Measurements from ENCODE around the gene ATP2B2.
"Not testable (repeated sequence)": the region's sequence is repeated elsewhere in the genome, so short reads cannot be mapped to it uniquely, and the experiment has no call there.

Gene ATP2B2

GRCh38 chr3:10321630-10322351, 183.6 kb downstream of the ATP2B2 start:
- DNase-seq (ENCODE audit: low spot score) = no peak

GRCh38 chr3:10320320-10320677, 185.1 kb downstream of the ATP2B2 start:
- DNase-seq (ENCODE audit: low spot score) = no peak

GRCh38 chr3:10319804-10320203, 185.6 kb downstream of the ATP2B2 start:
- no peak for DNase-seq (ENCODE audit: low spot score)

GRCh38 chr3:10319251-10319650, 186.1 kb downstream of the ATP2B2 start:
- no peak for DNase-seq (ENCODE audit: low spot score)

- DNase-seq (ENCODE audit: low spot score) = no peak
These were observed 187.4 kb downstream of the ATP2B2 start for GRCh38 chr3:10317961-10318350.

- no peak for DNase-seq (ENCODE audit: low spot score)
These were observed 187.9 kb downstream of the ATP2B2 start for GRCh38 chr3:10317311-10317960.

GRCh38 chr3:10315771-10316344, 189.5 kb downstream of the ATP2B2 start:
- no peak for DNase-seq (ENCODE audit: low spot score)

- DNase-seq (ENCODE audit: low spot score) = no peak
These were observed 190.3 kb downstream of the ATP2B2 start for GRCh38 chr3:10315101-10315500.

GRCh38 chr3:10312861-10313260, 192.5 kb downstream of the ATP2B2 start:
- DNase-seq (ENCODE audit: low spot score) = no peak

- DNase-seq (ENCODE audit: low spot score) = no peak
These were observed 193.0 kb downstream of the ATP2B2 start for GRCh38 chr3:10312391-10312790.

GRCh38 chr3:10311710-10312109, 193.7 kb downstream of the ATP2B2 start:
- DNase-seq (ENCODE audit: low spot score) = no peak

GRCh38 chr3:10310578-10310977, 194.8 kb downstream of the ATP2B2 start:
- no peak for DNase-seq (ENCODE audit: low spot score)

- no peak for DNase-seq (ENCODE audit: low spot score)
These were observed 195.7 kb downstream of the ATP2B2 start for GRCh38 chr3:10309736-10310135.

GRCh38 chr3:10308678-10309077, 196.7 kb downstream of the ATP2B2 start:
- no peak for DNase-seq (ENCODE audit: low spot score)

- no peak for DNase-seq (ENCODE audit: low spot score)
These were observed 199.2 kb downstream of the ATP2B2 start for GRCh38 chr3:10306156-10306555.

GRCh38 chr3:10305331-10305902, 200.0 kb downstream of the ATP2B2 start:
- no peak for DNase-seq (ENCODE audit: low spot score)

- DNase-seq (ENCODE audit: low spot score) = no peak
These were observed 200.5 kb downstream of the ATP2B2 start for GRCh38 chr3:10304905-10305304.

- no peak for DNase-seq (ENCODE audit: low spot score)
These were observed 201.6 kb downstream of the ATP2B2 start for GRCh38 chr3:10303785-10304184.

GRCh38 chr3:10303105-10303504, 202.3 kb downstream of the ATP2B2 start:
- no peak for DNase-seq (ENCODE audit: low spot score)

- DNase-seq (ENCODE audit: low spot score) = no peak
These were observed 205.3 kb downstream of the ATP2B2 start for GRCh38 chr3:10300087-10300486.

GRCh38 chr3:10299679-10300078, 205.7 kb downstream of the ATP2B2 start:
- no peak for DNase-seq (ENCODE audit: low spot score)

- DNase-seq (ENCODE audit: low spot score) = no peak
These were observed 206.2 kb downstream of the ATP2B2 start for GRCh38 chr3:10299175-10299574.

GRCh38 chr3:10298064-10298463, 207.3 kb downstream of the ATP2B2 start:
- DNase-seq (ENCODE audit: low spot score) = not testable (repeated sequence)

Measured in COLO829 (cell line).